Fibroblast of gingiva (primary cell): ENCODE results near the gene ZMIZ1.

ENCODE experiments used
- DNase-seq: peaks from one replicate; pipeline ENCODE4 v3.0.0-alpha.2; 2011; ENCODE audit warnings: low read depth

ZMIZ1 gene

GRCh38 chr10:79359816-79360498 is 291.2 kb downstream of the ZMIZ1 start:
- DNase-seq: no peak

DNA sequence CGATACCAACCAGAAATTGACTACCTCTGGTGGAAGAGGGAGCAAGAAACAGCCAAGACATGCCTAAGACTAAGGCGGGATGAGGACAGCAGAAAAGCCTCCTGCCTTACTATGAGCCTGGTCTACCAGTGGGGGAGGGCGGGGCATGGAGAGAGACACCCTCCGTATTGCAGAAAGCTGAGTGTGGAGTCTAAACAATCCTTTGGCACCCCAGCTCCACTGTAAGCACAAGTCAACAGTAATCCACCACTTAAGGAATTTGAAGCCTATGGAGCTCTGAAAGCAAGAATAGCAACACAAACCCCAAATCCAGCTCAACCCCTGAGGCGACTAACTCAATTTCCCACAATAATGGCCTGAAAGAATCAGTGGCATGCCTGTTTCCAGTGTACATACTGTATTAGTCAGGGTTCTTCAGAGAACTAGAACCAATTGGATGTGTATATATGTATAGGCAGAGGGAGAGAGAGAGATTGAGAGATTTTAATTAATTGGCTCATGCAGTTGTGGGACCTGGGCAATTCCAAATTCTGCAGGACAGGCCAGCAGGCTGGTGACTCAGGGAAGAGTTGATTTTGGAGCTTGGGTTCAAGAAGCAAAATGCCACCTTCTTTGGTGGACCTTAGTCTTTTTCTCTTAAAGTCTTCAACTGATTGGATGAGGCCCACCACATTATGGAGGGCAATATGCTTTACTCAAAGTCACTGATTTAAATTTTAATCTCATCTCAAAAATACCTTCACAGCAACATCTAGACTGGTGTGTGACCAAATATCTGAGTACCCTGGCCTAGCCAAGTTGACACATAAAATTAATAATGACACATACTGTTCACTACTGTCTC is 292.0 kb downstream of the ZMIZ1 start:
- DNase-seq: no peak

GRCh38 chr10:79361726-79362397 is 293.1 kb downstream of the ZMIZ1 start:
- DNase-seq: no peak
